Measurements from ENCODE around the gene PPP1R3F. TPM values are rescaled to one million over a fixed set of nuclear protein-coding genes. Genes with fewer than 3 reads are reported as not detected.

Gene PPP1R3F
- total and polyA plus RNA-seq, 9 of the 15 experiments (the other 6 are each of a cell fraction or from before 2014, with no cell fraction given), result 0.03 to 0.91 (median 0.43) TPM; not detected in 1

- TF ChIP-seq NR1H2 (CRISPR knock-in tag; IDR thresholded peaks at IDR 0.05) (no peak), ZNF165 (CRISPR knock-in tag; IDR thresholded peaks at IDR 0.05; ENCODE audit: borderline replicate concordance) (no peak), NKRF (IDR thresholded peaks at IDR 0.05; ENCODE audit: borderline replicate concordance) (peak; percentile 39; the same call in 1 of the 2 replicates), THRB (CRISPR knock-in tag; conservative IDR thresholded peaks at IDR 0.05) (no peak), TRIM28 (IDR thresholded peaks at IDR 0.05) (peak; percentile 19; the same call in 1 of the 2 replicates), ZNF24 (IDR thresholded peaks at IDR 0.05) (no peak), ZKSCAN8 (CRISPR knock-in tag; IDR thresholded peaks at IDR 0.05) (no peak), ZSCAN32 (CRISPR knock-in tag; IDR thresholded peaks at IDR 0.05) (no peak), ZNF232 (CRISPR knock-in tag; IDR thresholded peaks at IDR 0.05) (no peak), ZNF3 (CRISPR knock-in tag; IDR thresholded peaks at IDR 0.05) (no peak), COPS2 (conservative IDR thresholded peaks at IDR 0.05) (no peak), HMGXB4 (CRISPR knock-in tag; IDR thresholded peaks at IDR 0.05) (no peak), HNRNPL (IDR thresholded peaks at IDR 0.05; ENCODE audit: low read depth, low read length) (no peak), MBD2 (IDR thresholded peaks at IDR 0.05; ENCODE audit: borderline replicate concordance, low read depth) (no peak), ZNF644 (tag; IDR thresholded peaks at IDR 0.05; ENCODE audit: low read depth) (no peak), ZNF445 (CRISPR knock-in tag; IDR thresholded peaks at IDR 0.05; ENCODE audit: low read depth) (no peak), RBM25 (IDR thresholded peaks at IDR 0.05; ENCODE audit: low read depth, low read length, severe bottlenecking) (no peak)
- TF ChIP-seq, protein P1, sequence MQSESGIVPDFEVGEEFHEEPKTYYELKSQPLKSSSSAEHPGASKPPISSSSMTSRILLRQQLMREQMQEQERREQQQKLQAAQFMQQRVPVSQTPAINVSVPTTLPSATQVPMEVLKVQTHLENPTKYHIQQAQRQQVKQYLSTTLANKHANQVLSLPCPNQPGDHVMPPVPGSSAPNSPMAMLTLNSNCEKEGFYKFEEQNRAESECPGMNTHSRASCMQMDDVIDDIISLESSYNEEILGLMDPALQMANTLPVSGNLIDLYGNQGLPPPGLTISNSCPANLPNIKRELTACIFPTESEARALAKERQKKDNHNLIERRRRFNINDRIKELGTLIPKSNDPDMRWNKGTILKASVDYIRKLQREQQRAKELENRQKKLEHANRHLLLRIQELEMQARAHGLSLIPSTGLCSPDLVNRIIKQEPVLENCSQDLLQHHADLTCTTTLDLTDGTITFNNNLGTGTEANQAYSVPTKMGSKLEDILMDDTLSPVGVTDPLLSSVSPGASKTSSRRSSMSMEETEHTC (IDR thresholded peaks at IDR 0.05), result no peak
- TF ChIP-seq, protein P2, sequence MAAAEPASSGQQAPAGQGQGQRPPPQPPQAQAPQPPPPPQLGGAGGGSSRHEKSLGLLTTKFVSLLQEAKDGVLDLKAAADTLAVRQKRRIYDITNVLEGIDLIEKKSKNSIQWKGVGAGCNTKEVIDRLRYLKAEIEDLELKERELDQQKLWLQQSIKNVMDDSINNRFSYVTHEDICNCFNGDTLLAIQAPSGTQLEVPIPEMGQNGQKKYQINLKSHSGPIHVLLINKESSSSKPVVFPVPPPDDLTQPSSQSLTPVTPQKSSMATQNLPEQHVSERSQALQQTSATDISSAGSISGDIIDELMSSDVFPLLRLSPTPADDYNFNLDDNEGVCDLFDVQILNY (CRISPR knock-in tag; IDR thresholded peaks at IDR 0.05), result no peak
- TF ChIP-seq, protein P3, sequence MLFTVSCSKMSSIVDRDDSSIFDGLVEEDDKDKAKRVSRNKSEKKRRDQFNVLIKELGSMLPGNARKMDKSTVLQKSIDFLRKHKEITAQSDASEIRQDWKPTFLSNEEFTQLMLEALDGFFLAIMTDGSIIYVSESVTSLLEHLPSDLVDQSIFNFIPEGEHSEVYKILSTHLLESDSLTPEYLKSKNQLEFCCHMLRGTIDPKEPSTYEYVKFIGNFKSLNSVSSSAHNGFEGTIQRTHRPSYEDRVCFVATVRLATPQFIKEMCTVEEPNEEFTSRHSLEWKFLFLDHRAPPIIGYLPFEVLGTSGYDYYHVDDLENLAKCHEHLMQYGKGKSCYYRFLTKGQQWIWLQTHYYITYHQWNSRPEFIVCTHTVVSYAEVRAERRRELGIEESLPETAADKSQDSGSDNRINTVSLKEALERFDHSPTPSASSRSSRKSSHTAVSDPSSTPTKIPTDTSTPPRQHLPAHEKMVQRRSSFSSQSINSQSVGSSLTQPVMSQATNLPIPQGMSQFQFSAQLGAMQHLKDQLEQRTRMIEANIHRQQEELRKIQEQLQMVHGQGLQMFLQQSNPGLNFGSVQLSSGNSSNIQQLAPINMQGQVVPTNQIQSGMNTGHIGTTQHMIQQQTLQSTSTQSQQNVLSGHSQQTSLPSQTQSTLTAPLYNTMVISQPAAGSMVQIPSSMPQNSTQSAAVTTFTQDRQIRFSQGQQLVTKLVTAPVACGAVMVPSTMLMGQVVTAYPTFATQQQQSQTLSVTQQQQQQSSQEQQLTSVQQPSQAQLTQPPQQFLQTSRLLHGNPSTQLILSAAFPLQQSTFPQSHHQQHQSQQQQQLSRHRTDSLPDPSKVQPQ (CRISPR knock-in tag; IDR thresholded peaks at IDR 0.05; ENCODE audit: borderline replicate concordance), result no peak
Measured at GRCh38 chrX:49244207-49244606, 25.4 kb upstream of the PPP1R3F start (continued).

Measured in K562 (cell line).